GM20431 (cell line): ENCODE data around the gene VAMP7.
"Not testable (repeated sequence)": the region's sequence is repeated elsewhere in the genome, so short reads cannot be mapped to it uniquely, and the experiment has no call there.

Source experiments
- in situ Hi-C: fragments of 300-500 bp; cut with MseI, MboI; formaldehyde crosslinking; loops from one replicate; pipeline ENCODE4 v1.15.0; 2020; ENCODE audit warnings: low sequenced_read_pairs; ENCODE audit not compliant: unreplicated experiment

Gene VAMP7

GRCh38 chrX:155899366-155899765, 18.2 kb downstream of the VAMP7 start:
- in situ Hi-C loops: no loop called here

- in situ Hi-C loops: no loop called here
These were observed 19.6 kb downstream of the VAMP7 start for GRCh38 chrX:155900765-155901164.

- in situ Hi-C loops: not testable (repeated sequence)
These were observed 26.5 kb downstream of the VAMP7 start for GRCh38 chrX:155907661-155908060.

GRCh38 chrX:155923200-155923599, 42.1 kb downstream of the VAMP7 start:
- in situ Hi-C loops: no loop called here

GRCh38 chrX:155930852-155931618, 49.9 kb downstream of the VAMP7 start:
- in situ Hi-C loops: not testable (repeated sequence)

GRCh38 chrX:155938132-155938531, 57.0 kb downstream of the VAMP7 start:
- in situ Hi-C loops: no loop called here

- in situ Hi-C loops: no loop called here
These were observed 68.0 kb downstream of the VAMP7 start for GRCh38 chrX:155949098-155949497.

- in situ Hi-C loops: no loop called here
These were observed 70.2 kb downstream of the VAMP7 start for GRCh38 chrX:155951237-155951789.

GRCh38 chrX:155953055-155953454, 71.9 kb downstream of the VAMP7 start:
- in situ Hi-C loops: no loop called here

GRCh38 chrX:155954793-155955192, 73.6 kb downstream of the VAMP7 start:
- in situ Hi-C loops: no loop called here

- in situ Hi-C loops: no loop called here
These were observed 75.0 kb downstream of the VAMP7 start for GRCh38 chrX:155956099-155956498.

- in situ Hi-C loops: no loop called here
These were observed 75.5 kb downstream of the VAMP7 start for GRCh38 chrX:155956649-155957048.

GRCh38 chrX:155957843-155958242, 76.7 kb downstream of the VAMP7 start:
- in situ Hi-C loops: no loop called here

- in situ Hi-C loops: no loop called here
These were observed 78.0 kb downstream of the VAMP7 start for GRCh38 chrX:155959018-155959587.

GRCh38 chrX:155962906-155963305, 81.8 kb downstream of the VAMP7 start:
- in situ Hi-C loops: no loop called here

- in situ Hi-C loops: no loop called here
These were observed 85.7 kb downstream of the VAMP7 start for GRCh38 chrX:155966876-155967275.

- in situ Hi-C loops: no loop called here
These were observed 86.6 kb downstream of the VAMP7 start for GRCh38 chrX:155967653-155968325.

- in situ Hi-C loops: no loop called here
These were observed 87.1 kb downstream of the VAMP7 start for GRCh38 chrX:155968326-155968661.

GRCh38 chrX:155968791-155969190, 87.6 kb downstream of the VAMP7 start:
- in situ Hi-C loops: no loop called here

GRCh38 chrX:155971658-155972057, 90.5 kb downstream of the VAMP7 start:
- in situ Hi-C loops: not testable (repeated sequence)

- in situ Hi-C loops: not testable (repeated sequence)
These were observed 91.1 kb downstream of the VAMP7 start for GRCh38 chrX:155972241-155972640.
